Glutamatergic neuron (in vitro differentiated cells): ENCODE results near the gene AKAP3. TPM values are rescaled to one million over a fixed set of nuclear protein-coding genes. Genes with fewer than 3 reads are reported as not detected.

ENCODE experiments used
- DNase-seq: peaks from one replicate; pipeline ENCODE4 v3.0.0; 2022
- H3K27ac Mint-ChIP-seq: one replicate; pipeline ENCODE4 v1.8.0; 2020; ENCODE audit warnings: mild to moderate bottlenecking, mixed read lengths, inconsistent platforms; ENCODE audit not compliant: unreplicated experiment
- H3K27me3 Mint-ChIP-seq: one replicate; pipeline ENCODE4 v1.8.0; 2020; ENCODE audit warnings: mild to moderate bottlenecking, moderate library complexity, mixed read lengths, inconsistent platforms; ENCODE audit not compliant: unreplicated experiment
- H3K36me3 Mint-ChIP-seq: one replicate; pipeline ENCODE4 v1.8.0; 2020; ENCODE audit warnings: mild to moderate bottlenecking, mixed read lengths, inconsistent platforms; ENCODE audit not compliant: unreplicated experiment
- H3K4me1 Mint-ChIP-seq: one replicate; pipeline ENCODE4 v1.8.0; 2020; ENCODE audit warnings: mild to moderate bottlenecking, low read depth, mixed read lengths, inconsistent platforms; ENCODE audit not compliant: unreplicated experiment
- H3K4me3 Mint-ChIP-seq: one replicate; pipeline ENCODE4 v1.8.0; 2020; ENCODE audit warnings: mild to moderate bottlenecking, mixed read lengths, inconsistent platforms; ENCODE audit not compliant: unreplicated experiment
- H3K9me3 Mint-ChIP-seq: one replicate; pipeline ENCODE4 v1.8.0; 2020; ENCODE audit warnings: mild to moderate bottlenecking, moderate library complexity, mixed read lengths, inconsistent platforms; ENCODE audit not compliant: unreplicated experiment
- total RNA-seq: library from RNA; stranded (reverse); fragmentation: NEBNext Ultra II Directional; extraction: Animal tissue kit (Norgen Biotek cat#: 25700); gene quantifications from one replicate; pipeline ENCODE4 v1.2.1, GENCODE V29; 2021; ENCODE audit not compliant: unreplicated experiment
- TF ChIP-seq, protein P1 (sequence below): fragments of 200-600 bp; sonication (generic); IDR thresholded peaks from one replicate; pipeline ENCODE4 v1.5.0; 2021; ENCODE audit not compliant: partially characterized antibody, unreplicated experiment

Gene AKAP3
- total RNA-seq, 1 donor from 2014 or later = 3.3 TPM

DNA sequence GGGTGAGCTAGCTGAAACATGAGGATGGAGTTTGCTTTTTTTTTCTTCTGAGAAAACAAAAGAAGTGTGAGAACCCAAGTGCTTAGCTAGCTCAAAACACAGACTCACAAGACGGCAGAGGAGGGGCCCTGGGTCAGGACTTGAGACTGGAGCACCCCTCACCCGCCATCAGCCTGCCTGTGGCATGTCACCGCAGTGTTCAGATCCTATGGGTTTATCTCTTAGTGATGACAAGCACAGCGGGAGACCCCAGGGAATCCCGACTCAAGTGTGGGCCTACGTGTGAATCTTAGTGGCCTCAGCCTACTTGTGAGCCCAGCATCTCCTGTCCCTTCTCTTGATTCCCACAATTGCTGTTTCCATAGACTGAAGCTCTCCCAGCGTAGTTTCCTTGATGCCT is 64.0 kb downstream of the AKAP3 start:
- Mint-ChIP-seq H3K27me3 (peaks cover 2% of the 10 kb centered on the region), H3K9me3 (peaks cover 1% of the 10 kb centered on the region), H3K4me3 (no peak overlapping the region), H3K27ac (no peak overlapping the region), H3K36me3 (no peaks in the 10 kb centered on the region), H3K4me1 (peaks cover 5% of the 10 kb centered on the region)
- TF ChIP-seq, protein P1, sequence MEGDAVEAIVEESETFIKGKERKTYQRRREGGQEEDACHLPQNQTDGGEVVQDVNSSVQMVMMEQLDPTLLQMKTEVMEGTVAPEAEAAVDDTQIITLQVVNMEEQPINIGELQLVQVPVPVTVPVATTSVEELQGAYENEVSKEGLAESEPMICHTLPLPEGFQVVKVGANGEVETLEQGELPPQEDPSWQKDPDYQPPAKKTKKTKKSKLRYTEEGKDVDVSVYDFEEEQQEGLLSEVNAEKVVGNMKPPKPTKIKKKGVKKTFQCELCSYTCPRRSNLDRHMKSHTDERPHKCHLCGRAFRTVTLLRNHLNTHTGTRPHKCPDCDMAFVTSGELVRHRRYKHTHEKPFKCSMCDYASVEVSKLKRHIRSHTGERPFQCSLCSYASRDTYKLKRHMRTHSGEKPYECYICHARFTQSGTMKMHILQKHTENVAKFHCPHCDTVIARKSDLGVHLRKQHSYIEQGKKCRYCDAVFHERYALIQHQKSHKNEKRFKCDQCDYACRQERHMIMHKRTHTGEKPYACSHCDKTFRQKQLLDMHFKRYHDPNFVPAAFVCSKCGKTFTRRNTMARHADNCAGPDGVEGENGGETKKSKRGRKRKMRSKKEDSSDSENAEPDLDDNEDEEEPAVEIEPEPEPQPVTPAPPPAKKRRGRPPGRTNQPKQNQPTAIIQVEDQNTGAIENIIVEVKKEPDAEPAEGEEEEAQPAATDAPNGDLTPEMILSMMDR = no peak
- DNase-seq = no peak

DNA sequence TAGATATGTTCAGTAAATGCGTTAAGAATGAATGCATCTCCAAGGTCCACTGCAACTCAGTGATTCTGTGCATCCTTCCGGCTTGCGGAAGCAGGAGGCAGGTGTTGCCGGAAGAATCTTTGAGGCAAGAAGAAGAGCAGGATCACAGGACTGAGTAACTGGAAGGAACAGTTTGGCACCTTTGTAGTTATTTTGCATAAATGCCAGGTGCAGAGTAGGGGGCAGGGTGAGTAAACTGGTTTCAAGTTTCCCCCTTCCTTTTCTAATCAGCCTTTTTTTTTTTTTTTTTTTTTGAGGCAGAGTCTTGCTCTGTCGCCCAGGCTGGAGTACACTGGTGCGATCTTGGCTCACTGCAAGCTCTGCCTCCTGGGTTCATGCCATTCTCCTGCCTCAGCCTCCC is 64.6 kb downstream of the AKAP3 start:
- H3K4me1 Mint-ChIP-seq = peaks cover 5% of the 10 kb centered on the region
- H3K4me3 Mint-ChIP-seq = no peak overlapping the region
- TF ChIP-seq, protein P1 = no peak

DNA sequence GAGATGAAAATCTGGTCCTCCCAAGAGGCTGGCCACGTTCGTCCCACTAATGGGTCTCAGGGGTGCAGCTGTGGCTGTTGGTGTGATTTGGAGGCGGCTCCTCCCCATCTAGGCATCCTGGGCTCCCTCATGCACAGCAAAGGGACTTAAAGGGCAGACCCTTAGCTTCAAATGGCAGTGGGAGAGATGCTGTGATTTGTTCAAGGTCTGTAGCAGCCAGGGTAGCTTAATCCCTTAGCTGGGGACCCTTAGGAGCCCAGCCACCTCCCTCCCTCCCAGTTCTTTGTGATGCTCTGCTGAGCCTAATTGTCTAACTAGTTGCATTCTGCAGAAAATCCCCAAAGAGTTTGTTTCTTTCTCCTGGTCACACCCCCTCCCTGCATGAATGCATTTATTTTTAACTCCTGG is 68.6 kb downstream of the AKAP3 start:
- TF ChIP-seq, protein P1 = no peak
- H3K4me3 Mint-ChIP-seq = no peak overlapping the region
- H3K36me3 Mint-ChIP-seq = no peaks in the 10 kb centered on the region
- H3K27ac Mint-ChIP-seq = no peak overlapping the region
- peaks cover 5% of the 10 kb centered on the region for H3K4me1 Mint-ChIP-seq
- no peaks in the 10 kb centered on the region for H3K27me3 Mint-ChIP-seq
- peak; percentile 28 for DNase-seq
- peaks cover 1% of the 10 kb centered on the region for H3K9me3 Mint-ChIP-seq

More for the DNA sequence above, 64.6 kb downstream of the AKAP3 start:
- peaks cover 1% of the 10 kb centered on the region for H3K9me3 Mint-ChIP-seq
- H3K36me3 Mint-ChIP-seq = no peaks in the 10 kb centered on the region
- no peak overlapping the region for H3K27ac Mint-ChIP-seq
- H3K27me3 Mint-ChIP-seq = peaks cover 2% of the 10 kb centered on the region
- DNase-seq = no peak

GRCh38 chr12:4579305-4580102 is 69.3 kb downstream of the AKAP3 start:
- TF ChIP-seq, protein P1 = peak; percentile 19
- DNase-seq = no peak
- no peaks in the 10 kb centered on the region for H3K27me3 Mint-ChIP-seq
- H3K9me3 Mint-ChIP-seq = peaks cover 1% of the 10 kb centered on the region
- H3K36me3 Mint-ChIP-seq = no peaks in the 10 kb centered on the region
- H3K4me1 Mint-ChIP-seq = peaks cover 5% of the 10 kb centered on the region
- no peak overlapping the region for H3K4me3 Mint-ChIP-seq
- no peak overlapping the region for H3K27ac Mint-ChIP-seq

DNA sequence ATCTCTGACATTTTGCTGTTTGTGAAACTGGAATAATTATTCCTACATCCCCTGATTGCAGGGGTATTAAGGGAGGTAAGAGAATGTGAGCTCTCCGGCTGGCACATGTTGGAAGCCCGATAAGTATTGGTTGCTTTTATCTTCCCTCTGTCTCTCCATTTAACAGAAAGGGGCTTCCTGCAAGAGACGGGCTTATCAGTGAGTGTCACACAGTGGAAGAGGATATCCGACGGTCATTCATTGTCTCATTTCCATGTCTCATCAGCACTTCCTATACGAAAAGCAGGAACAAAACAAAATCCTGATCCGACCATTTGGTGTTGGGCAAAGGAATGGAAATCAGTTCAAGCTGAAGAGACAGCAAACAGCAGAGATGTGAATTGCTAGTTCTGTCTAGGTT is 76.2 kb downstream of the AKAP3 start:
- no peaks in the 10 kb centered on the region for H3K9me3 Mint-ChIP-seq
- no peaks in the 10 kb centered on the region for H3K27me3 Mint-ChIP-seq
- TF ChIP-seq, protein P1 = no peak
- H3K27ac Mint-ChIP-seq = no peak overlapping the region
- no peak overlapping the region for H3K4me3 Mint-ChIP-seq
- DNase-seq = no peak
- H3K4me1 Mint-ChIP-seq = no peaks in the 10 kb centered on the region
- H3K36me3 Mint-ChIP-seq = no peaks in the 10 kb centered on the region
